Mammary epithelial cell (primary cell): ENCODE data around the gene ZC3H11A.

ENCODE experiments used
- EZH2 ChIP-seq: IDR thresholded peaks from 2 replicates; pipeline ENCODE4 v1.6.1; 2012; ENCODE audit warnings: low read length, inconsistent platforms, borderline replicate concordance
- TF ChIP-seq, protein P1 (sequence below), 2 donors: IDR thresholded peaks in 1 of 2; conservative IDR thresholded peaks in 1 of 2; 2 replicates each; pipeline ENCODE4 v1.5.1; 2011 to 2012; ENCODE audit warnings: inconsistent platforms in 2 of 2, low read length in 2 of 2, mild to moderate bottlenecking in 2 of 2, control low read depth in 1 of 2, low read depth in 1 of 2; ENCODE audit not compliant: insufficient read depth in 1 of 2; ENCODE audit errors: extremely low read depth in 1 of 2

DNA sequence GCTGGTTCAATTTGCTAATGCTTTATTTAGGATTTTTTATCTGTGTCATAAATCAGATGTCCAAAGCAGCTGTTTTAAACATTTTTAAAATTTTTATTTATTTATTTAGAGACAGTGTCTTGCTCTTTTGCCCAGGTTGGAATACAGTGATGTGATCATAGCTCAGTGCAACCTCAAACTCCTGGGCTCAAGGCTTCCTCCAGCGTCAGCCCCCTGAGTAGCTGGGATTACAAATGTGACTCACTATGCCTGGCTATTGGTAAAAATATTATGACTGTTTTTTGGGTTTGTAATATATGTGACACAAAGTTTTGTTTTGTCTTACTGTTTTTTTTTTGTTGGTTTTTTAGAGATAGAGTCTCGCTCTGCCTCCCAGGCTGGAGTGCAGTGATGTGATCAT is 11.8 kb downstream of the ZC3H11A start:
- no peak for TF ChIP-seq EZH2
- TF ChIP-seq, protein P1, sequence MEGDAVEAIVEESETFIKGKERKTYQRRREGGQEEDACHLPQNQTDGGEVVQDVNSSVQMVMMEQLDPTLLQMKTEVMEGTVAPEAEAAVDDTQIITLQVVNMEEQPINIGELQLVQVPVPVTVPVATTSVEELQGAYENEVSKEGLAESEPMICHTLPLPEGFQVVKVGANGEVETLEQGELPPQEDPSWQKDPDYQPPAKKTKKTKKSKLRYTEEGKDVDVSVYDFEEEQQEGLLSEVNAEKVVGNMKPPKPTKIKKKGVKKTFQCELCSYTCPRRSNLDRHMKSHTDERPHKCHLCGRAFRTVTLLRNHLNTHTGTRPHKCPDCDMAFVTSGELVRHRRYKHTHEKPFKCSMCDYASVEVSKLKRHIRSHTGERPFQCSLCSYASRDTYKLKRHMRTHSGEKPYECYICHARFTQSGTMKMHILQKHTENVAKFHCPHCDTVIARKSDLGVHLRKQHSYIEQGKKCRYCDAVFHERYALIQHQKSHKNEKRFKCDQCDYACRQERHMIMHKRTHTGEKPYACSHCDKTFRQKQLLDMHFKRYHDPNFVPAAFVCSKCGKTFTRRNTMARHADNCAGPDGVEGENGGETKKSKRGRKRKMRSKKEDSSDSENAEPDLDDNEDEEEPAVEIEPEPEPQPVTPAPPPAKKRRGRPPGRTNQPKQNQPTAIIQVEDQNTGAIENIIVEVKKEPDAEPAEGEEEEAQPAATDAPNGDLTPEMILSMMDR (conservative IDR thresholded peaks at IDR 0.05 in 1 of 2, IDR thresholded peaks at IDR 0.05 in 1 of 2; ENCODE audit: extremely low read depth in 1 of 2, insufficient read depth in 1 of 2, low read depth in 1 of 2, low read length in 2 of 2) = no peak
